B cell (primary cell): ENCODE data around the gene CUBN.

ENCODE experiments used
- EZH2 ChIP-seq: IDR thresholded peaks from 2 replicates; pipeline ENCODE4 v1.6.1; 2012; ENCODE audit warnings: borderline replicate concordance, low read depth, mild to moderate bottlenecking, moderate library complexity, low read length; ENCODE audit not compliant: insufficient read depth, poor library complexity, severe bottlenecking
- TF ChIP-seq, protein P1 (sequence below): fragments of 200-600 bp; IDR thresholded peaks from one replicate; pipeline ENCODE4 v1.8.0; 2022; ENCODE audit warnings: antibody characterized with exemption, mild to moderate bottlenecking

- TF ChIP-seq, protein P1, sequence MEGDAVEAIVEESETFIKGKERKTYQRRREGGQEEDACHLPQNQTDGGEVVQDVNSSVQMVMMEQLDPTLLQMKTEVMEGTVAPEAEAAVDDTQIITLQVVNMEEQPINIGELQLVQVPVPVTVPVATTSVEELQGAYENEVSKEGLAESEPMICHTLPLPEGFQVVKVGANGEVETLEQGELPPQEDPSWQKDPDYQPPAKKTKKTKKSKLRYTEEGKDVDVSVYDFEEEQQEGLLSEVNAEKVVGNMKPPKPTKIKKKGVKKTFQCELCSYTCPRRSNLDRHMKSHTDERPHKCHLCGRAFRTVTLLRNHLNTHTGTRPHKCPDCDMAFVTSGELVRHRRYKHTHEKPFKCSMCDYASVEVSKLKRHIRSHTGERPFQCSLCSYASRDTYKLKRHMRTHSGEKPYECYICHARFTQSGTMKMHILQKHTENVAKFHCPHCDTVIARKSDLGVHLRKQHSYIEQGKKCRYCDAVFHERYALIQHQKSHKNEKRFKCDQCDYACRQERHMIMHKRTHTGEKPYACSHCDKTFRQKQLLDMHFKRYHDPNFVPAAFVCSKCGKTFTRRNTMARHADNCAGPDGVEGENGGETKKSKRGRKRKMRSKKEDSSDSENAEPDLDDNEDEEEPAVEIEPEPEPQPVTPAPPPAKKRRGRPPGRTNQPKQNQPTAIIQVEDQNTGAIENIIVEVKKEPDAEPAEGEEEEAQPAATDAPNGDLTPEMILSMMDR, result no peak
- TF ChIP-seq EZH2, result no peak
These were observed 199.1 kb downstream of the CUBN start for GRCh38 chr10:16930540-16930939.
